H1 (cell line): ENCODE data around the gene KIAA1671. TPM values are rescaled to one million over a fixed set of nuclear protein-coding genes. Genes with fewer than 3 reads are reported as not detected.

Experiments used
- CTCF ChIA-PET: fragments of 300-600 bp; sonication (Branson Sonifier 250); formaldehyde crosslinking; loops from one replicate; lab custom pipeline; 2021; ENCODE audit not compliant: partially characterized antibody; lab: Charles Lee
- POLR2A ChIA-PET: fragments of 300-600 bp; sonication (Branson Sonifier 250); formaldehyde crosslinking; loops from one replicate; lab custom pipeline; 2021; ENCODE audit warnings: inconsistent platforms; ENCODE audit not compliant: partially characterized antibody; lab: Charles Lee
- DNase-seq, 2 experiments: peaks; one replicate each; pipeline versions ENCODE4 v3.0.0 to v3.0.0-alpha.2; 2010 to 2022; ENCODE audit warnings: low spot score in 2 of 2, low read depth in 1 of 2, mixed read lengths in 1 of 2
- FAIRE-seq: peaks from 2 replicates; lab custom pipeline; 2011; peaks lifted over from hg19 to GRCh38; lab: Jason Lieb, UNC
- H2AFZ ChIP-seq: 2 replicates; pipeline ENCODE4 v1.8.1; 2012; ENCODE audit warnings: low read length, inconsistent platforms
- H2AK5ac ChIP-seq: 2 replicates; pipeline ENCODE4 v1.6.1; 2013; ENCODE audit warnings: low read depth, low read length
- H2BK120ac ChIP-seq: replicated peaks from 2 replicates; pipeline ENCODE3; 2013; ENCODE audit warnings: low read depth, low read length, inconsistent platforms
- H2BK12ac ChIP-seq: 2 replicates; pipeline ENCODE4 v1.6.1; 2013; ENCODE audit warnings: low read depth, low read length
- H2BK15ac ChIP-seq: 2 replicates; pipeline ENCODE4 v1.6.1; 2013; ENCODE audit warnings: low read length
- H2BK20ac ChIP-seq: 2 replicates; pipeline ENCODE4 v1.6.1; 2013; ENCODE audit warnings: low read length
- H2BK5ac ChIP-seq: 2 replicates; pipeline ENCODE4 v1.6.1; 2013; ENCODE audit warnings: low read depth, low read length
- H3K14ac ChIP-seq: 2 replicates; pipeline ENCODE4 v1.6.1; 2013; ENCODE audit warnings: inconsistent platforms; ENCODE audit not compliant: insufficient read length
- H3K18ac ChIP-seq: 2 replicates; pipeline ENCODE4 v1.6.1; 2013; ENCODE audit warnings: low read length; ENCODE audit errors: extremely low read depth
- H3K23ac ChIP-seq: 2 replicates; pipeline ENCODE4 v1.6.1; 2013; ENCODE audit warnings: inconsistent platforms; ENCODE audit not compliant: insufficient read length
- H3K23me2 ChIP-seq: 2 replicates; pipeline ENCODE4 v1.6.1; 2013; ENCODE audit warnings: low read depth, low read length
- H3K27ac ChIP-seq: 2 replicates; pipeline ENCODE4 v1.6.1; 2011; ENCODE audit warnings: low read depth, low read length, inconsistent platforms
- H3K27me3 ChIP-seq, 4 experiments: replicated peaks in 1 of 4; 1 replicate in 1 of 4; 2 replicates in 3 of 4; pipeline versions ENCODE4 v1.6.1 to v1.8.1; 2011 to 2013; ENCODE audit warnings: low read length in 3 of 4, mild to moderate bottlenecking in 3 of 4, inconsistent platforms in 2 of 4, mixed read lengths in 2 of 4, moderate library complexity in 1 of 4; ENCODE audit not compliant: control insufficient read depth in 3 of 4, insufficient read depth in 3 of 4; ENCODE audit errors: extremely low read depth in 1 of 4
- H3K36me3 ChIP-seq, 4 experiments: 2 replicates each; pipeline versions ENCODE4 v1.6.1 to v1.8.1; 2011 to 2013; ENCODE audit warnings: mild to moderate bottlenecking in 4 of 4, low read length in 3 of 4, moderate library complexity in 2 of 4, control low read depth in 1 of 4, inconsistent platforms in 1 of 4; ENCODE audit not compliant: insufficient read depth in 4 of 4, control insufficient read depth in 2 of 4
- H3K4ac ChIP-seq: replicated peaks from 2 replicates; pipeline ENCODE3; 2013; ENCODE audit warnings: low read length, low read depth, mixed read lengths, inconsistent platforms; ENCODE audit not compliant: insufficient read length
- H3K4me1 ChIP-seq, 4 experiments: replicated peaks in 1 of 4; 1 replicate in 1 of 4; 2 replicates in 3 of 4; pipeline versions ENCODE4 v1.6.1 to v1.8.1; 2011 to 2013; ENCODE audit warnings: low read length in 3 of 4, inconsistent platforms in 2 of 4, mixed read lengths in 1 of 4; ENCODE audit not compliant: insufficient read depth in 4 of 4, control insufficient read depth in 3 of 4
- H3K4me2 ChIP-seq, 2 experiments: 2 replicates each; pipeline versions ENCODE4 v1.6.1 to v1.8.1; 2011 to 2013; ENCODE audit warnings: low read depth in 2 of 2, low read length in 2 of 2, control low read depth in 1 of 2, inconsistent platforms in 1 of 2, mild to moderate bottlenecking in 1 of 2; ENCODE audit not compliant: insufficient read depth in 1 of 2
- H3K4me3 ChIP-seq, 4 experiments: fragments of 200-600, 300-600 bp in 1 of 4; sonication (generic), shearing (Covaris generic), sonication (Bioruptor Twin) in 1 of 4; 2 replicates each; pipeline versions ENCODE4 v1.5.1 to v1.8.1; 2011 to 2016; ENCODE audit warnings: low read length in 4 of 4, low read depth in 3 of 4, control low read depth in 2 of 4, inconsistent platforms in 2 of 4, mild to moderate bottlenecking in 2 of 4, mixed read lengths in 1 of 4, moderate library complexity in 1 of 4; ENCODE audit not compliant: insufficient read depth in 2 of 4; ENCODE audit errors: extremely low read depth in 1 of 4
- H3K56ac ChIP-seq: replicated peaks from 2 replicates; pipeline ENCODE3; 2013; ENCODE audit warnings: low read depth, mild to moderate bottlenecking, mixed read lengths, low read length, inconsistent platforms; ENCODE audit not compliant: insufficient read length
- H3K79me1 ChIP-seq: 2 replicates; pipeline ENCODE4 v1.6.1; 2013; ENCODE audit warnings: low read depth, low read length, control low read depth
- H3K79me2 ChIP-seq, 2 experiments: 2 replicates each; pipeline versions ENCODE4 v1.6.1 to v1.8.1; 2012 to 2013; ENCODE audit warnings: low read length in 2 of 2, mild to moderate bottlenecking in 2 of 2, inconsistent platforms in 1 of 2; ENCODE audit not compliant: insufficient read depth in 2 of 2, control insufficient read depth in 1 of 2
- H3K9ac ChIP-seq, 4 experiments: replicated peaks in 1 of 4; 1 replicate in 1 of 4; 2 replicates in 3 of 4; pipeline versions ENCODE4 v1.6.1 to v1.8.1; 2011 to 2013; ENCODE audit warnings: low read depth in 3 of 4, low read length in 3 of 4, control low read depth in 2 of 4, mild to moderate bottlenecking in 2 of 4, moderate library complexity in 2 of 4, inconsistent platforms in 1 of 4; ENCODE audit errors: extremely low read depth in 1 of 4
- H3K9me3 ChIP-seq, 2 experiments: 2 replicates each; pipeline versions ENCODE4 v1.6.1 to v1.8.1; 2012 to 2013; ENCODE audit warnings: mild to moderate bottlenecking in 2 of 2, moderate library complexity in 2 of 2, control low read depth in 1 of 2, inconsistent platforms in 1 of 2, low read depth in 1 of 2, low read length in 1 of 2, mixed read lengths in 1 of 2; ENCODE audit not compliant: insufficient read depth in 2 of 2
- H4K20me1 ChIP-seq, 2 experiments: replicated peaks in 1 of 2; 2 replicates each; pipeline versions ENCODE3 to v1.8.1; 2011 to 2013; ENCODE audit warnings: inconsistent platforms in 2 of 2, low read length in 2 of 2, mild to moderate bottlenecking in 1 of 2; ENCODE audit not compliant: insufficient read depth in 2 of 2, control insufficient read depth in 1 of 2
- H4K5ac ChIP-seq: 2 replicates; pipeline ENCODE4 v1.6.1; 2013; ENCODE audit warnings: low read length, low read depth, mixed read lengths, inconsistent platforms; ENCODE audit not compliant: insufficient read length
- H4K8ac ChIP-seq: 2 replicates; pipeline ENCODE4 v1.8.0; 2013; ENCODE audit warnings: mild to moderate bottlenecking, moderate library complexity, low read length, inconsistent platforms; ENCODE audit not compliant: insufficient read depth; ENCODE audit errors: extremely low read depth
- H4K91ac ChIP-seq: replicated peaks from 2 replicates; pipeline ENCODE3; 2013; ENCODE audit warnings: low read length, mixed read lengths, inconsistent platforms; ENCODE audit not compliant: insufficient read length
- EP300 ChIP-seq, 2 experiments: IDR thresholded peaks; 1 replicate in 1 of 2; 2 replicates in 1 of 2; pipeline ENCODE4 v1.6.1; 2011 to 2012; ENCODE audit warnings: low read depth in 2 of 2, low read length in 2 of 2, mild to moderate bottlenecking in 2 of 2, borderline replicate concordance in 1 of 2, inconsistent platforms in 1 of 2, moderate library complexity in 1 of 2
- JUND ChIP-seq: IDR thresholded peaks from 2 replicates; pipeline ENCODE4 v1.6.1; 2011; ENCODE audit warnings: mild to moderate bottlenecking, improper control_type of control experiment, low read length
- NANOG ChIP-seq: IDR thresholded peaks from 2 replicates; pipeline ENCODE4 v1.6.1; 2011; ENCODE audit warnings: low read length, low read depth, mild to moderate bottlenecking, inconsistent platforms; ENCODE audit not compliant: insufficient read depth, poor library complexity, severe bottlenecking
- PHF8 ChIP-seq: fragments of 200-600 bp; sonication (generic); conservative IDR thresholded peaks from 2 replicates; pipeline ENCODE4 v1.7.1; 2012; ENCODE audit warnings: low read depth, mild to moderate bottlenecking, inconsistent platforms, low read length, moderate library complexity
- SAP30 ChIP-seq: fragments of 300-600 bp; sonication (generic); IDR thresholded peaks from 2 replicates; pipeline ENCODE4 v1.7.1; 2012; ENCODE audit warnings: low read length, moderate library complexity, mild to moderate bottlenecking, inconsistent platforms; ENCODE audit not compliant: insufficient read depth, insufficient replicate concordance
- SRF ChIP-seq: IDR thresholded peaks from 2 replicates; pipeline ENCODE4 v1.6.1; 2011; ENCODE audit warnings: mild to moderate bottlenecking, low read depth, low read length, moderate library complexity
- ZNF274 ChIP-seq: IDR thresholded peaks from 2 replicates; pipeline ENCODE4 v1.7.0; 2012; ENCODE audit warnings: low read length, borderline replicate concordance; ENCODE audit errors: extremely low read depth
- WGBS, 2 experiments: shearing (Covaris generic) in 1 of 2; methylation state at CpG; one replicate each; pipeline versions ENCODE4 v1.1.6 to v1.1.7; 2013 to 2015; ENCODE audit warnings: low lambda C conversion rate in 2 of 2, mixed read lengths in 2 of 2, inconsistent platforms in 1 of 2, low coverage in 1 of 2, missing lambda C conversion rate in 1 of 2; ENCODE audit not compliant: insufficient replicate concordance in 2 of 2, insufficient coverage in 1 of 2, insufficient read length in 1 of 2; ENCODE audit errors: extremely low coverage in 1 of 2, missing lambda C conversion rate in 1 of 2; 5-methylcytosine and 5-hydroxymethylcytosine counted together
- polyA plus RNA-seq, 7 experiments: library from polyadenylated mRNA; depleted of rRNA in 3 of 7; stranded (reverse) in 5 of 7; unstranded in 2 of 7; fragments of >200 nt in 5 of 7; fragments of 200-250 nt in 2 of 7; gene quantifications; 1 replicate in 5 of 7; 2 replicates in 1 of 7; 4 replicates in 1 of 7; pipeline versions ENCODE4 v1.2.1 to v1.2.3, GENCODE V29; 2011 to 2013; ENCODE audit warnings: missing spikeins in 2 of 7, mixed read lengths in 2 of 7
- total RNA-seq: library from RNA; stranded (reverse); fragmentation: NEBNext Ultra II Directional; extraction: Animal tissue kit (Norgen Biotek cat#: 25700); gene quantifications from 2 replicates; pipeline ENCODE4 v1.2.1, GENCODE V29; 2021

KIAA1671 gene
- total and polyA plus RNA-seq, 2 of the 8 experiments (the other 6 are each of a cell fraction or from before 2014, with no cell fraction given): 6.4 to 23.9 TPM

GRCh38 chr22:25067851-25068421 is 115.4 kb downstream of the KIAA1671 start:
- no peak for FAIRE-seq
- POLR2A ChIA-PET: interaction anchor here (0.9 kb wide), 1 partner anchor 133 kb away, joined by 3 read pairs; no protein-coding TSS in a partner anchor
- no peak overlapping the region for H2BK12ac ChIP-seq

More at GRCh38 chr22:25067851-25068421, 115.4 kb downstream of the KIAA1671 start:
- Histone ChIP-seq H3K18ac (no peak overlapping the region), H3K27ac (no peak overlapping the region), H3K9ac (no peak overlapping the region), H4K8ac (peak overlapping the region; percentile 57; the same call in 1 of the 2 replicates), H3K79me1 (no peaks in the 10 kb centered on the region; the same call in 1 of the 2 replicates), H2BK20ac (no peak overlapping the region), H2BK120ac (no peak overlapping the region), H3K4ac (no peak overlapping the region), H2AFZ (no peak overlapping the region), H2BK15ac (no peak overlapping the region), H4K5ac (no peak overlapping the region), H3K14ac (no peak overlapping the region), H3K56ac (no peak overlapping the region), H2AK5ac (no peak overlapping the region), H2BK5ac (no peak overlapping the region), H4K20me1 (peaks cover 0 to 2% of the 10 kb centered on the region in 2 experiments), H4K91ac (no peak overlapping the region), H3K36me3 (no peaks in the 10 kb centered on the region; a peak in 1 of 8 replicates), H3K23me2 (no peaks in the 10 kb centered on the region), H3K23ac (no peak overlapping the region), H3K4me2 (no peak overlapping the region), H3K79me2 (no peaks in the 10 kb centered on the region), H3K9me3 (no peaks in the 10 kb centered on the region), H3K4me3 (no peak overlapping the region), H3K4me1 (no peaks in the 10 kb centered on the region; a peak in 2 of 7 replicates), H3K27me3 (no peaks in the 10 kb centered on the region)
- TF ChIP-seq JUND (no peak), SRF (no peak), EP300 (IDR thresholded peaks at IDR 0.05; ENCODE audit: borderline replicate concordance in 1 of 2, low read depth in 2 of 2, low read length in 2 of 2) (no peak), ZNF274 (no peak), NANOG (no peak), SAP30 (no peak), PHF8 (no peak)
- CTCF ChIA-PET: interaction anchor here (0.9 to 3.7 kb wide), 8 partner anchors 9 to 93 kb away, joined by 3 to 24 read pairs (median 4); no protein-coding TSS in a partner anchor
- WGBS, 2 experiments: 95% methylated on average over 18 of the region's 18 CpGs; no CpG with 5 or more reads in 1 of the 2 experiments
- no peak for DNase-seq
